ENCODE data around the gene HS6ST3.

Gene HS6ST3

DNA sequence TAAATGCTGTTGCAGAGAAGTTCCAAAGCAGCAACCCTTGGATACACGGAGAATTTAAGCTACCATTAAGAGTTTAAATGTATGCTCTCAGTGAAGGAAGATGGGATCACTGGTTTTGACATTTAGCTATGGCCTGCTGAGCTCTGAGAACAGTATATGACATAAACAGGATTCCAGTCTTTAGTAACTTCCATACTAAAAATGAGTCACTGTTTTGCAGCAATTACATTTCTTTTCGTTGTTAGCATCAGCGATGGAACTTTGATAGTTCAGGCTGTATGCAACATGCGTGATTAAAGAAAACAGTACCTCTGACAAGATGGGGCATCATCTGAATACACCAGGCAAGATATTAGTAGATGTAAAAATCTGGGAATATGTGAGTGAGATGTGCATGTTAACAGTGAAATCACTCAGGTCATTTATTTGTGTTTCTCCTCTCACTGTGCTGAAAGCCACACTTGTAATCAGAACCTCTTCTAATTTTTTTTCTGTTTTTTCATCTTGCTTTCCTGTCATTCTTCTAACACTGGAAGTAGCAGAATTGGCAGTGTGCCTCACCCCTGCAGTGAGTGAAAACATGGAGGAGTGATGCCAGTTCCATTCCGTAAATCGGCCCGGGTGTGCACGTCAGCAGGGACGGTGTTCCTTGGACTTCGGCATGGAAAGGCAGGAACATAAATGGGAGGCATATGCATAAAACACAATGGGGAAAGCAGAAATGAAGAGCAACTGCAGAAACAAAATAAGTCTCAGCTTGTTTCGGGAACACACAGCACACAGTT lies 542.8 kb downstream of the HS6ST3 start:
- H4K20me1 ChIP-seq (ENCODE audit: insufficient read depth, low read length): no peaks in the 10 kb centered on the region
- no peaks in the 10 kb centered on the region for H3K79me2 ChIP-seq (ENCODE audit: insufficient read depth, low read length)
- H2AFZ ChIP-seq (ENCODE audit: low read depth, low read length): no peak overlapping the region
- no peak overlapping the region for H3K27ac ChIP-seq (ENCODE audit: low read length)
- H3K9me3 ChIP-seq (ENCODE audit: insufficient read depth, low read length, severe bottlenecking): no peaks in the 10 kb centered on the region
- no peaks in the 10 kb centered on the region for H3K4me1 ChIP-seq (ENCODE audit: insufficient read depth, low read length)
- no peaks in the 10 kb centered on the region for H3K36me3 ChIP-seq (ENCODE audit: insufficient read depth, low read length)
- H3K4me3 ChIP-seq (ENCODE audit: low read depth in 1 of 2, low read length in 2 of 2): no peak overlapping the region
- ATAC-seq (ENCODE audit: insufficient read depth, low read depth) (no peak), DNase-seq (no peak)
- no peaks in the 10 kb centered on the region for H3K27me3 ChIP-seq (ENCODE audit: insufficient read depth, low read length, poor library complexity)
- no peak overlapping the region for H3K9ac ChIP-seq (ENCODE audit: low read depth, low read length)
- no peak overlapping the region for H3K4me2 ChIP-seq (ENCODE audit: insufficient read depth, low read length)
- TF ChIP-seq, protein P1, sequence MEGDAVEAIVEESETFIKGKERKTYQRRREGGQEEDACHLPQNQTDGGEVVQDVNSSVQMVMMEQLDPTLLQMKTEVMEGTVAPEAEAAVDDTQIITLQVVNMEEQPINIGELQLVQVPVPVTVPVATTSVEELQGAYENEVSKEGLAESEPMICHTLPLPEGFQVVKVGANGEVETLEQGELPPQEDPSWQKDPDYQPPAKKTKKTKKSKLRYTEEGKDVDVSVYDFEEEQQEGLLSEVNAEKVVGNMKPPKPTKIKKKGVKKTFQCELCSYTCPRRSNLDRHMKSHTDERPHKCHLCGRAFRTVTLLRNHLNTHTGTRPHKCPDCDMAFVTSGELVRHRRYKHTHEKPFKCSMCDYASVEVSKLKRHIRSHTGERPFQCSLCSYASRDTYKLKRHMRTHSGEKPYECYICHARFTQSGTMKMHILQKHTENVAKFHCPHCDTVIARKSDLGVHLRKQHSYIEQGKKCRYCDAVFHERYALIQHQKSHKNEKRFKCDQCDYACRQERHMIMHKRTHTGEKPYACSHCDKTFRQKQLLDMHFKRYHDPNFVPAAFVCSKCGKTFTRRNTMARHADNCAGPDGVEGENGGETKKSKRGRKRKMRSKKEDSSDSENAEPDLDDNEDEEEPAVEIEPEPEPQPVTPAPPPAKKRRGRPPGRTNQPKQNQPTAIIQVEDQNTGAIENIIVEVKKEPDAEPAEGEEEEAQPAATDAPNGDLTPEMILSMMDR (IDR thresholded peaks at IDR 0.05; ENCODE audit: borderline replicate concordance, extremely low read depth, low read length, poor library complexity, severe bottlenecking): no peak
- TF ChIP-seq EZH2 (IDR thresholded peaks at IDR 0.05; ENCODE audit: borderline replicate concordance, low read depth, low read length, severe bottlenecking): no peak

DNA sequence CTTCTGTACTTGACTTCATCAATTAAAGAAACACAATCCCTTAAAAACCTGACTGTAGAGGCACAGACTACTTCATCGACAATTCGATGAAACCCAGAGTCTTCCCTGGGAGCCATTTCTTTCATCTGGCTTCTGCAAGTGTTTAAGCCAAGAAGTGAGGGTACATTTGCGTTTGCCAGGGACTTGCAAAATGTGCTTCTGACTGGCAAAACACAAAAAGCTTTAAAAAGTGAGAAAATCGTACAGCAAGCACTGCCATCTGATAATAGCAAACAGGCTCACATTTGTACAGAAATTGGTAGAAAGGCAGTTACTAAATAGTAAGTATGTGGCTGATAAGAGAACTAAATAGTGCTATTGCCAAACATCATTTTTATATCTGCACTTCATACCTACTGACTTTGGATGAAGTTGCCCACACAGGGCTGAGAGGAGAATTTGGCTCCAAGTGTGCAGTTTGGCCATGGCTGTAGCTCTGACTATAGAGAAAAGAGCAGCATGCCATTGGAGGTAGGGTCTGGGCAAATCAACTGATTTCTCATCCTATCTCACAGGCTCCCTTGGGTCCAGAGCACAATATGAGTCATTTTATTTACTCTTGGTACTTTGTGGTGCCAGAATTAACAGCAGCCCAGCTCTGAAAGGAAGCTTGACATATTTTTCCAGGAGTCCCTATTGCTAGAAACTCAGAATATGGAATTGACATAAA lies 546.2 kb downstream of the HS6ST3 start:
- no peaks in the 10 kb centered on the region for H3K9me3 ChIP-seq (ENCODE audit: insufficient read depth, low read length, severe bottlenecking)
- H3K79me2 ChIP-seq (ENCODE audit: insufficient read depth, low read length): no peaks in the 10 kb centered on the region
- H3K4me3 ChIP-seq (ENCODE audit: low read depth in 1 of 2, low read length in 2 of 2): no peak overlapping the region
- no peaks in the 10 kb centered on the region for H3K36me3 ChIP-seq (ENCODE audit: insufficient read depth, low read length)
- H2AFZ ChIP-seq (ENCODE audit: low read depth, low read length): no peak overlapping the region
- H3K27me3 ChIP-seq (ENCODE audit: insufficient read depth, low read length, poor library complexity): no peaks in the 10 kb centered on the region
- H3K4me1 ChIP-seq (ENCODE audit: insufficient read depth, low read length): no peaks in the 10 kb centered on the region
- DNase-seq (no peak), ATAC-seq (ENCODE audit: insufficient read depth, low read depth) (no peak)
- H3K4me2 ChIP-seq (ENCODE audit: insufficient read depth, low read length): no peak overlapping the region
- no peak overlapping the region for H3K9ac ChIP-seq (ENCODE audit: low read depth, low read length)
- TF ChIP-seq, protein P1 (IDR thresholded peaks at IDR 0.05; ENCODE audit: borderline replicate concordance, extremely low read depth, low read length, poor library complexity, severe bottlenecking): no peak
- TF ChIP-seq EZH2 (IDR thresholded peaks at IDR 0.05; ENCODE audit: borderline replicate concordance, low read depth, low read length, severe bottlenecking): no peak
- H3K27ac ChIP-seq (ENCODE audit: low read length): no peak overlapping the region
- no peaks in the 10 kb centered on the region for H4K20me1 ChIP-seq (ENCODE audit: insufficient read depth, low read length)

DNA sequence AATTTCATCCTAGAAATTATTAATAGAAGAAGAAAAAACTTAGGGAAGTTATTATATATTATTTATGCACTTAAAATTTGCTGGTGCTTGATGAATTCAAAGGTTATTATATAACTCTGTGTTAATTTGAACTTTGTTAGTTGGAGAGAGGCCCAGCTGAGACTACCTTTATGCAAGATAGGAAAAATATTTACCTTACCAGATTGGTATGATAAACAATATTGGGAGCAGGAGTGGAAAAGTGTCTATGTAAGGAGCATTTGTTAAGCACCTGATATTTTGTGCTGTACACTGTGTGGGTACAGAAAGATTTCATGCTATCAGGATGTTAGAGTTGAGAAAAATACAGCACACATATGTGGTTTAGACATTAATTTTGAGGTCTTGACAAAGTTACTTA lies 547.1 kb downstream of the HS6ST3 start:
- ATAC-seq (ENCODE audit: insufficient read depth, low read depth) (no peak), DNase-seq (no peak)
- Histone ChIP-seq H3K9me3 (ENCODE audit: insufficient read depth, low read length, severe bottlenecking) (no peaks in the 10 kb centered on the region), H3K27me3 (ENCODE audit: insufficient read depth, low read length, poor library complexity) (no peaks in the 10 kb centered on the region), H3K4me2 (ENCODE audit: insufficient read depth, low read length) (no peak overlapping the region), H2AFZ (ENCODE audit: low read depth, low read length) (no peak overlapping the region), H3K4me1 (ENCODE audit: insufficient read depth, low read length) (no peaks in the 10 kb centered on the region), H3K9ac (ENCODE audit: low read depth, low read length) (no peak overlapping the region), H3K79me2 (ENCODE audit: insufficient read depth, low read length) (no peaks in the 10 kb centered on the region), H3K4me3 (ENCODE audit: low read depth in 1 of 2, low read length in 2 of 2) (no peak overlapping the region), H3K27ac (ENCODE audit: low read length) (no peak overlapping the region), H3K36me3 (ENCODE audit: insufficient read depth, low read length) (no peaks in the 10 kb centered on the region), H4K20me1 (ENCODE audit: insufficient read depth, low read length) (no peaks in the 10 kb centered on the region)
- TF ChIP-seq, protein P1 (IDR thresholded peaks at IDR 0.05; ENCODE audit: borderline replicate concordance, extremely low read depth, low read length, poor library complexity, severe bottlenecking): no peak
- TF ChIP-seq EZH2 (IDR thresholded peaks at IDR 0.05; ENCODE audit: borderline replicate concordance, low read depth, low read length, severe bottlenecking): no peak

Measured in DND-41 (cell line).